A549 (cell line): ENCODE data around the gene SLC18A3.

Experiments used
- CEBPB ChIP-seq, 2 experiments: fragments of >200 bp in 1 of 2; sonication (Bioruptor Twin) in 1 of 2; formaldehyde crosslinking in 1 of 2; IDR thresholded peaks; 2 replicates each; pipeline ENCODE4 v1.6.1; 2012 to 2016
- CHD2 ChIP-seq: fragments of 150-350 bp; IDR thresholded peaks from 2 replicates; pipeline ENCODE4 v1.6.1; 2014; ENCODE audit warnings: low read length; ENCODE audit not compliant: partially characterized antibody
- GATA3 ChIP-seq: IDR thresholded peaks from 2 replicates; pipeline ENCODE4 v1.6.1; 2012; ENCODE audit warnings: borderline replicate concordance
- MYC ChIP-seq: IDR thresholded peaks from 2 replicates; pipeline ENCODE4 v1.6.1; 2012; ENCODE audit warnings: mild to moderate bottlenecking, inconsistent platforms, low read length, improper control_type of control experiment, borderline replicate concordance
- SMC3 ChIP-seq: fragments of >200 bp; sonication (Bioruptor Twin); formaldehyde crosslinking; IDR thresholded peaks from 3 replicates; pipeline ENCODE4 v1.6.1; 2018; ENCODE audit warnings: inconsistent platforms
- TF ChIP-seq, protein P1 (sequence below): fragments of >200 bp; sonication (Bioruptor Twin); formaldehyde crosslinking; IDR thresholded peaks from 3 replicates; pipeline ENCODE4 v1.5.1; 2016
- TF ChIP-seq, protein P2 (sequence below): fragments of 250-450 bp; sonication (Bioruptor Pico); IDR thresholded peaks from 2 replicates; pipeline ENCODE4 v1.5.0; 2021; ENCODE audit warnings: mild to moderate bottlenecking, moderate library complexity, borderline replicate concordance
- TF ChIP-seq, protein P3 (sequence below): fragments of 200-600 bp; sonication (generic); IDR thresholded peaks from 2 replicates; pipeline ENCODE4 v1.6.1; 2016; ENCODE audit warnings: antibody characterized with exemption, mild to moderate bottlenecking, moderate library complexity
- TF ChIP-seq, protein P4 (sequence below): fragments of 450-650 bp; IDR thresholded peaks from 2 replicates; pipeline ENCODE4 v1.6.1; 2014; ENCODE audit warnings: antibody characterized with exemption

DNA sequence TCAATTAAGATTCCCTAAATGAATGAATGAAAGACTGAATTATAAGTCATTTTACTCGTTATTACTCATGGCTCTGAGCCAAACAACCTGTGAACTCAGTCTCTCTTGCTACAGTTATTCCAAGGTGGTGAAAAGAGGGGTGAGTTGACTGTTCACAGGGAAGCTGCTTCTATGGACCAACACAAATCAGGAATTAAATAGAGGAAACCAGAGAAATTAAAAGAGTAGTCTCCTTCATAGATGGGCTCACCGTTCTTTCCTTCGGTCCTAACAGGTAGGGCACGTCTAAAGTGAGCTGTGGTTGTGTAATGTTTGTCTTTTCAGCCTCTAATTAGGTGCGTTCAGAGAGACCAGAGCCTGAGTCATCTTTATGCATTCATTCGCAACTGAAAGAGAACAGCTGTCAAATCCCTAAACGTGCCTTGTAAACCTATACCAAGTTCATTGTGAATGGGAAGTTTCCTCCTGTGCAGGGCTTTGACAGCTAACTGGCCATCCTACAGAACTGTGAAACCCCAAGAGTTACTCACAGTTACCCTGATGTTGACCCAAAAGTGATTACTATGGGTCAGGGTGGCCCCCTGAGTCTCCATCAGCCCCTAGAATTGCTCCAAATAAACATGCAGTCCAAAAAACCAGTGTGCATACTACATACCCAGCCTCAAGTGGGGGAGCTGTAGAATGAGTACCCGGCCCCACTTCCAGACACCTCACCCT, 51.2 kb downstream of the SLC18A3 start:
- TF ChIP-seq, protein P1, sequence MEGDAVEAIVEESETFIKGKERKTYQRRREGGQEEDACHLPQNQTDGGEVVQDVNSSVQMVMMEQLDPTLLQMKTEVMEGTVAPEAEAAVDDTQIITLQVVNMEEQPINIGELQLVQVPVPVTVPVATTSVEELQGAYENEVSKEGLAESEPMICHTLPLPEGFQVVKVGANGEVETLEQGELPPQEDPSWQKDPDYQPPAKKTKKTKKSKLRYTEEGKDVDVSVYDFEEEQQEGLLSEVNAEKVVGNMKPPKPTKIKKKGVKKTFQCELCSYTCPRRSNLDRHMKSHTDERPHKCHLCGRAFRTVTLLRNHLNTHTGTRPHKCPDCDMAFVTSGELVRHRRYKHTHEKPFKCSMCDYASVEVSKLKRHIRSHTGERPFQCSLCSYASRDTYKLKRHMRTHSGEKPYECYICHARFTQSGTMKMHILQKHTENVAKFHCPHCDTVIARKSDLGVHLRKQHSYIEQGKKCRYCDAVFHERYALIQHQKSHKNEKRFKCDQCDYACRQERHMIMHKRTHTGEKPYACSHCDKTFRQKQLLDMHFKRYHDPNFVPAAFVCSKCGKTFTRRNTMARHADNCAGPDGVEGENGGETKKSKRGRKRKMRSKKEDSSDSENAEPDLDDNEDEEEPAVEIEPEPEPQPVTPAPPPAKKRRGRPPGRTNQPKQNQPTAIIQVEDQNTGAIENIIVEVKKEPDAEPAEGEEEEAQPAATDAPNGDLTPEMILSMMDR = no peak
- no peak for TF ChIP-seq MYC
- TF ChIP-seq CEBPB (IDR thresholded peaks at IDR 0.05) = no peak
- no peak for TF ChIP-seq GATA3
- TF ChIP-seq SMC3 = no peak
- TF ChIP-seq, protein P2, sequence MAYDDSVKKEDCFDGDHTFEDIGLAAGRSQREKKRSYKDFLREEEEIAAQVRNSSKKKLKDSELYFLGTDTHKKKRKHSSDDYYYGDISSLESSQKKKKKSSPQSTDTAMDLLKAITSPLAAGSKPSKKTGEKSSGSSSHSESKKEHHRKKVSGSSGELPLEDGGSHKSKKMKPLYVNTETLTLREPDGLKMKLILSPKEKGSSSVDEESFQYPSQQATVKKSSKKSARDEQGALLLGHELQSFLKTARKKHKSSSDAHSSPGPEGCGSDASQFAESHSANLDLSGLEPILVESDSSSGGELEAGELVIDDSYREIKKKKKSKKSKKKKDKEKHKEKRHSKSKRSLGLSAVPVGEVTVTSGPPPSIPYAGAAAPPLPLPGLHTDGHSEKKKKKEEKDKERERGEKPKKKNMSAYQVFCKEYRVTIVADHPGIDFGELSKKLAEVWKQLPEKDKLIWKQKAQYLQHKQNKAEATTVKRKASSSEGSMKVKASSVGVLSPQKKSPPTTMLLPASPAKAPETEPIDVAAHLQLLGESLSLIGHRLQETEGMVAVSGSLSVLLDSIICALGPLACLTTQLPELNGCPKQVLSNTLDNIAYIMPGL (CRISPR knock-in tag) = no peak
- TF ChIP-seq, protein P3, sequence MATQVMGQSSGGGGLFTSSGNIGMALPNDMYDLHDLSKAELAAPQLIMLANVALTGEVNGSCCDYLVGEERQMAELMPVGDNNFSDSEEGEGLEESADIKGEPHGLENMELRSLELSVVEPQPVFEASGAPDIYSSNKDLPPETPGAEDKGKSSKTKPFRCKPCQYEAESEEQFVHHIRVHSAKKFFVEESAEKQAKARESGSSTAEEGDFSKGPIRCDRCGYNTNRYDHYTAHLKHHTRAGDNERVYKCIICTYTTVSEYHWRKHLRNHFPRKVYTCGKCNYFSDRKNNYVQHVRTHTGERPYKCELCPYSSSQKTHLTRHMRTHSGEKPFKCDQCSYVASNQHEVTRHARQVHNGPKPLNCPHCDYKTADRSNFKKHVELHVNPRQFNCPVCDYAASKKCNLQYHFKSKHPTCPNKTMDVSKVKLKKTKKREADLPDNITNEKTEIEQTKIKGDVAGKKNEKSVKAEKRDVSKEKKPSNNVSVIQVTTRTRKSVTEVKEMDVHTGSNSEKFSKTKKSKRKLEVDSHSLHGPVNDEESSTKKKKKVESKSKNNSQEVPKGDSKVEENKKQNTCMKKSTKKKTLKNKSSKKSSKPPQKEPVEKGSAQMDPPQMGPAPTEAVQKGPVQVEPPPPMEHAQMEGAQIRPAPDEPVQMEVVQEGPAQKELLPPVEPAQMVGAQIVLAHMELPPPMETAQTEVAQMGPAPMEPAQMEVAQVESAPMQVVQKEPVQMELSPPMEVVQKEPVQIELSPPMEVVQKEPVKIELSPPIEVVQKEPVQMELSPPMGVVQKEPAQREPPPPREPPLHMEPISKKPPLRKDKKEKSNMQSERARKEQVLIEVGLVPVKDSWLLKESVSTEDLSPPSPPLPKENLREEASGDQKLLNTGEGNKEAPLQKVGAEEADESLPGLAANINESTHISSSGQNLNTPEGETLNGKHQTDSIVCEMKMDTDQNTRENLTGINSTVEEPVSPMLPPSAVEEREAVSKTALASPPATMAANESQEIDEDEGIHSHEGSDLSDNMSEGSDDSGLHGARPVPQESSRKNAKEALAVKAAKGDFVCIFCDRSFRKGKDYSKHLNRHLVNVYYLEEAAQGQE = no peak
- TF ChIP-seq, protein P4, sequence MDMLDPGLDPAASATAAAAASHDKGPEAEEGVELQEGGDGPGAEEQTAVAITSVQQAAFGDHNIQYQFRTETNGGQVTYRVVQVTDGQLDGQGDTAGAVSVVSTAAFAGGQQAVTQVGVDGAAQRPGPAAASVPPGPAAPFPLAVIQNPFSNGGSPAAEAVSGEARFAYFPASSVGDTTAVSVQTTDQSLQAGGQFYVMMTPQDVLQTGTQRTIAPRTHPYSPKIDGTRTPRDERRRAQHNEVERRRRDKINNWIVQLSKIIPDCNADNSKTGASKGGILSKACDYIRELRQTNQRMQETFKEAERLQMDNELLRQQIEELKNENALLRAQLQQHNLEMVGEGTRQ = no peak
- no peak for TF ChIP-seq CHD2
